GM13977 (cell line): ENCODE measurements around the gene GNAL.

Experiments used
- DNase-seq: peaks from one replicate; pipeline ENCODE4 v3.0.0; 2012; ENCODE audit warnings: low spot score
- in situ Hi-C: fragments of 300-500 bp; cut with MboI; formaldehyde crosslinking; loops from one replicate; pipeline ENCODE4 v1.12.0; 2022; ENCODE audit warnings: low sequenced_read_pairs, low pct_unique_long_range_greater_than_20kb, mixed read lengths, inconsistent platforms; ENCODE audit not compliant: unreplicated experiment
- TF ChIP-seq, protein P1 (sequence below): IDR thresholded peaks from 2 replicates; pipeline ENCODE4 v1.5.1; 2012; ENCODE audit warnings: mild to moderate bottlenecking, control low read depth; ENCODE audit not compliant: insufficient read depth; ENCODE audit errors: extremely low read depth, missing control alignments

Gene GNAL

GRCh38 chr18:11741505-11742145 lies 52.6 kb downstream of the GNAL start:
- in situ Hi-C loops = loop anchor here (25.0 kb wide), 1 partner anchor 296 kb away; no protein-coding TSS in a partner anchor
- TF ChIP-seq, protein P1, sequence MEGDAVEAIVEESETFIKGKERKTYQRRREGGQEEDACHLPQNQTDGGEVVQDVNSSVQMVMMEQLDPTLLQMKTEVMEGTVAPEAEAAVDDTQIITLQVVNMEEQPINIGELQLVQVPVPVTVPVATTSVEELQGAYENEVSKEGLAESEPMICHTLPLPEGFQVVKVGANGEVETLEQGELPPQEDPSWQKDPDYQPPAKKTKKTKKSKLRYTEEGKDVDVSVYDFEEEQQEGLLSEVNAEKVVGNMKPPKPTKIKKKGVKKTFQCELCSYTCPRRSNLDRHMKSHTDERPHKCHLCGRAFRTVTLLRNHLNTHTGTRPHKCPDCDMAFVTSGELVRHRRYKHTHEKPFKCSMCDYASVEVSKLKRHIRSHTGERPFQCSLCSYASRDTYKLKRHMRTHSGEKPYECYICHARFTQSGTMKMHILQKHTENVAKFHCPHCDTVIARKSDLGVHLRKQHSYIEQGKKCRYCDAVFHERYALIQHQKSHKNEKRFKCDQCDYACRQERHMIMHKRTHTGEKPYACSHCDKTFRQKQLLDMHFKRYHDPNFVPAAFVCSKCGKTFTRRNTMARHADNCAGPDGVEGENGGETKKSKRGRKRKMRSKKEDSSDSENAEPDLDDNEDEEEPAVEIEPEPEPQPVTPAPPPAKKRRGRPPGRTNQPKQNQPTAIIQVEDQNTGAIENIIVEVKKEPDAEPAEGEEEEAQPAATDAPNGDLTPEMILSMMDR = peak; percentile 59
- peak; percentile 71 for DNase-seq

- TF ChIP-seq, protein P1 = no peak
- in situ Hi-C loops = loop anchor here (25.0 kb wide), 1 partner anchor 292 kb away; no protein-coding TSS in a partner anchor
- no peak for DNase-seq
Observed at GRCh38 chr18:11745521-11745920, 56.5 kb downstream of the GNAL start.

GRCh38 chr18:11747286-11747685 lies 58.2 kb downstream of the GNAL start:
- no peak for DNase-seq
- in situ Hi-C loops = loop anchor here (25.0 kb wide), 1 partner anchor 290 kb away; no protein-coding TSS in a partner anchor
- TF ChIP-seq, protein P1 = no peak

GRCh38 chr18:11747731-11748130 lies 58.7 kb downstream of the GNAL start:
- DNase-seq = no peak
- TF ChIP-seq, protein P1 = no peak
- in situ Hi-C loops = loop anchor here (25.0 kb wide), 1 partner anchor 290 kb away; no protein-coding TSS in a partner anchor

DNA sequence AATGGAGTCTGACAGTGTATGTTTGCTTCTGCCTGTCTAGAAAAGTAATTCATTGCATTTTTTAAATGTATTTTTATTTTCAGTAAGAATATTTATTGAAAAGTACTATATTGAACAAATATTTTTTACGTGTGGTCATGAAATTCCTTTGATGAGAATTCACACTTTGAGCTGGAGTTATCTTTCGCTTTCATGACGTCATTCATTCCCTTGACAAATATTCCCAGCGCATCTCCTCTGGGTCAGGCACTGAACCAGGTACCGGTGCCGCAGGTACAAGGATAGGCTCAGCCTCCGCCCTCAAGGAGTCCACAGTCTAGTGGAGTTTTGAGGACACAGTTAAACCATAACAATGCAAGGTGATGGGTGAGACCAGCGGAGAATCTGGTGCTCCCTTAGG lies 60.2 kb downstream of the GNAL start:
- in situ Hi-C loops = loop anchor here (25.0 kb wide), 1 partner anchor 288 kb away; no protein-coding TSS in a partner anchor
- DNase-seq = no peak
- TF ChIP-seq, protein P1 = no peak

- TF ChIP-seq, protein P1 = no peak
- in situ Hi-C loops = no loop called here
- DNase-seq = no peak
Observed at GRCh38 chr18:11750171-11750570, 61.1 kb downstream of the GNAL start.
